Esophagus muscularis mucosa (tissue), 4 donors: ENCODE results near the gene ZSCAN21.

Experiments used
- CTCF ChIP-seq, 3 experiments: fragments of 200-600 bp in 2 of 3; fragments of 450-650 bp in 1 of 3; sonication (generic) in 2 of 3; IDR thresholded peaks; one replicate each; pipeline ENCODE4 v1.5.1; 2017 to 2019; ENCODE audit warnings: antibody characterized with exemption in 3 of 3, mild to moderate bottlenecking in 2 of 3, moderate library complexity in 1 of 3
- EP300 ChIP-seq: sonication (generic); formaldehyde crosslinking; IDR thresholded peaks from one replicate; pipeline ENCODE4 v1.6.1; 2017; ENCODE audit warnings: antibody characterized with exemption
- POLR2A ChIP-seq: fragments of 450-650 bp; IDR thresholded peaks from one replicate; pipeline ENCODE4 v1.6.1; 2017; ENCODE audit warnings: antibody characterized with exemption, moderate library complexity, mild to moderate bottlenecking, low read depth
- POLR2AphosphoS5 ChIP-seq, 2 donors: sonication (generic); formaldehyde crosslinking; IDR thresholded peaks; one replicate each; pipeline ENCODE4 v1.6.1; 2017; ENCODE audit warnings: antibody characterized with exemption in 2 of 2

GRCh38 chr7:100013328-100013676 lies 36.3 kb upstream of the ZSCAN21 start:
- TF ChIP-seq CTCF (IDR thresholded peaks at IDR 0.05) = no peak
- TF ChIP-seq POLR2A = no peak
- no peak for TF ChIP-seq EP300
- TF ChIP-seq POLR2AphosphoS5 (IDR thresholded peaks at IDR 0.05) = no peak
